T-cell (primary cell): Measurements from ENCODE around the gene NFX1. TPM values are rescaled to one million over a fixed set of nuclear protein-coding genes. Genes with fewer than 3 reads are reported as not detected.

ENCODE experiments used
- ATAC-seq, 4 experiments: fragments of 200-7000 bp in 3 of 4; fragments of 150-1000 bp in 1 of 4; cut with Tn5 transposase; replicated peaks in 1 of 4; 1 replicate in 3 of 4; 2 replicates in 1 of 4; pipeline ENCODE4 v1.10.0; 2021; ENCODE audit warnings: moderate library complexity in 3 of 4, mild to moderate bottlenecking in 2 of 4, moderate number of reproducible peaks in 1 of 4
- CTCF ChIA-PET, 2 donors: fragments of 300-600 bp; sonication (Branson Sonifier 250); formaldehyde crosslinking; loops; one replicate each; lab custom pipeline; 2022; ENCODE audit warnings: antibody characterized with exemption in 2 of 2; lab: Charles Lee
- POLR2A ChIA-PET, 2 donors: fragments of 300-600 bp; sonication (Branson Sonifier 250); formaldehyde crosslinking; loops; one replicate each; lab custom pipeline; 2022; ENCODE audit warnings: antibody characterized with exemption in 2 of 2; lab: Charles Lee
- DNase-seq, 35 experiments: peaks; one replicate each; pipeline versions ENCODE4 v3.0.0 to v3.0.0-alpha.2; 2013 to 2023
- H3K27ac ChIP-seq: one replicate; pipeline ENCODE4 v1.5.1; 2013; ENCODE audit warnings: low read length
- H3K27me3 ChIP-seq, 2 experiments: replicated peaks in 1 of 2; 1 replicate in 1 of 2; 2 replicates in 1 of 2; pipeline versions ENCODE4 v1.6.1 to v1.7.0; 2013; ENCODE audit warnings: low read length in 1 of 2, mixed read lengths in 1 of 2; ENCODE audit not compliant: control insufficient read depth in 2 of 2, insufficient read depth in 2 of 2; ENCODE audit errors: extremely low read depth in 1 of 2
- H3K36me3 ChIP-seq, 2 donors: 1 replicate in 1 of 2; 2 replicates in 1 of 2; pipeline versions ENCODE4 v1.6.1 to v1.7.0; 2013; ENCODE audit warnings: low read length in 1 of 2; ENCODE audit not compliant: control insufficient read depth in 2 of 2, insufficient read depth in 1 of 2; ENCODE audit errors: extremely low read depth in 1 of 2
- H3K4me1 ChIP-seq, 2 experiments: 1 replicate in 1 of 2; 2 replicates in 1 of 2; pipeline versions ENCODE4 v1.6.1 to v1.7.0; 2013; ENCODE audit warnings: low read length in 2 of 2, mixed read lengths in 1 of 2; ENCODE audit not compliant: insufficient read depth in 2 of 2, control insufficient read depth in 1 of 2; ENCODE audit errors: extremely low read depth in 1 of 2
- H3K4me3 ChIP-seq, 2 donors: 1 replicate in 1 of 2; 2 replicates in 1 of 2; pipeline versions ENCODE4 v1.5.1 to v1.7.0; 2013; ENCODE audit warnings: mild to moderate bottlenecking in 2 of 2, low read length in 1 of 2, moderate library complexity in 1 of 2; ENCODE audit not compliant: control insufficient read depth in 1 of 2; ENCODE audit errors: extremely low read depth in 1 of 2
- H3K9me3 ChIP-seq: 2 replicates; pipeline ENCODE4 v1.7.0; 2013
- H3K27ac Mint-ChIP-seq, 2 donors: one replicate each; pipeline ENCODE4 v1.8.0; 2020 to 2021; ENCODE audit warnings: mild to moderate bottlenecking in 2 of 2, mixed read lengths in 2 of 2
- H3K27me3 Mint-ChIP-seq, 2 donors: one replicate each; pipeline ENCODE4 v1.8.0; 2021 to 2022; ENCODE audit warnings: mixed read lengths in 2 of 2
- H3K36me3 Mint-ChIP-seq: one replicate; pipeline ENCODE4 v1.8.0; 2021; ENCODE audit warnings: mixed read lengths
- H3K4me1 Mint-ChIP-seq, 3 donors: one replicate each; pipeline ENCODE4 v1.8.0; 2020 to 2022; ENCODE audit warnings: mixed read lengths in 3 of 3, mild to moderate bottlenecking in 1 of 3
- H3K4me3 Mint-ChIP-seq, 3 donors: one replicate each; pipeline ENCODE4 v1.8.0; 2020 to 2022; ENCODE audit warnings: mild to moderate bottlenecking in 3 of 3, mixed read lengths in 3 of 3, moderate library complexity in 3 of 3
- H3K9me3 Mint-ChIP-seq, 3 donors: one replicate each; pipeline ENCODE4 v1.8.0; 2020 to 2022; ENCODE audit warnings: mixed read lengths in 3 of 3
- WGBS: methylation state at CpG from one replicate; pipeline ENCODE4 v1.1.5; 2013; ENCODE audit warnings: missing lambda C conversion rate; ENCODE audit not compliant: insufficient coverage; 5-methylcytosine and 5-hydroxymethylcytosine counted together
- total RNA-seq, 35 experiments: library from RNA in 6 of 35; stranded (reverse) in 6 of 35; fragments of 120-200 nt in 1 of 35; gene quantifications; one replicate each; pipeline versions ENCODE4 v1.2.1 to v1.2.4 and lab custom pipeline; 2013 to 2026

NFX1 gene
- total RNA-seq, 5 donors from 2014 or later (not counting 1 experiment from before 2014, with no cell fraction given) = 41.5 to 55.8 (median 48.5) TPM

DNA sequence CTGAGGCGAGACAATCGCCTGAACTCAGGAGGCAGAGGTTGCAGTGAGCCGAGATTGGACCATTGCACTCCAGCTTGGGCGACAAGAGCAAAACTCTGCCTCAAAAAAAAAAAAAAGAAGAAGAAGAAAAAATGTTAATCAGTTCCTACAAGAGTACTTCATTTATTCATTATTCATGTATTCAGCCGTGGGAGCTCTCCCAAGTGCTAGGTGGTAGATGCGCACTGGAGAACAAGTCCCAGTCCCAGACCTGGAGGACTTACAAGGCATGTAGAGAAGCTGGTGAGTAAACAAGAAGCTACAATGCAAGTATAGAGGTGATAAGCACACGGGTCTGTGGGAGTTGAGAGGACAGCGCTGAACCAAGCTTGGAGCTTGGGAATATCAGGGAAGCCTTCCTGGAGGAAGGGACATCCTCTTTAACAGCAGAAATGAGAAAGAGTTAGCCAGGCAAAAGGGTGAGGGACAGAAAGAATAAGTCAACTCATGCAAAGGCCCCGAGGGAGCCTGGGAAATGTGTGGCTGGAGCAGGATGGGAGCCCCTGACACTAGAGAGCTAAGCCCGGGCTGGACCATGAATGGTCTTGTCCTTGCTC is 129.5 kb downstream of the NFX1 start:
- no peak for DNase-seq
- no peaks in the 10 kb centered on the region for H3K9me3 Mint-ChIP-seq
- ATAC-seq = no peak
- H3K36me3 Mint-ChIP-seq = no peaks in the 10 kb centered on the region
- peaks cover 24 to 41% of the 10 kb centered on the region in 2 experiments for H3K4me1 ChIP-seq
- H3K9me3 ChIP-seq = no peaks in the 10 kb centered on the region
- H3K27me3 Mint-ChIP-seq = no peaks in the 10 kb centered on the region
- H3K27ac Mint-ChIP-seq = peak overlapping the region; percentile 24 to 76
- peaks cover 43 to 49% (median 43%) of the 10 kb centered on the region in 3 donors for H3K4me1 Mint-ChIP-seq
- H3K36me3 ChIP-seq = no peaks in the 10 kb centered on the region
- no peak overlapping the region for H3K27ac ChIP-seq
- CTCF ChIA-PET = interaction anchor here (0.7 to 2.1 kb wide), 3 partner anchors 18 to 47 kb away, joined by 5 to 6 read pairs (median 5); no protein-coding TSS in a partner anchor
- no peak overlapping the region for H3K4me3 Mint-ChIP-seq
- POLR2A ChIA-PET = interaction anchor here (0.5 to 0.6 kb wide), 2 partner anchors 10 to 71 kb away, joined by 3 read pairs; no protein-coding TSS in a partner anchor
- H3K27me3 ChIP-seq = no peaks in the 10 kb centered on the region
- H3K4me3 ChIP-seq = no peak overlapping the region
- 90% methylated on average over 3 of the region's 10 CpGs for WGBS

Other genes with a start within 250 kb of the NFX1 start
- 10 to 100 TPM; 22.6 to 25.5 (median 24.4) TPM for gene SMU1, start 213.8 kb upstream of the NFX1 start, total RNA-seq
- 10 to 100 TPM; 33.2 to 85.3 (median 44.1) TPM for gene B4GALT1, start 123.2 kb upstream of the NFX1 start, total RNA-seq
- not detected for gene SPINK4, start 50.3 kb upstream of the NFX1 start, total RNA-seq
- 10 to 100 TPM; 59.4 to 69.9 (median 62.4) TPM for gene BAG1, start 25.8 kb upstream of the NFX1 start, total RNA-seq
- gene CHMP5, start 25.5 kb upstream of the NFX1 start, total RNA-seq = 10 to 100 TPM; 20.5 to 32.1 (median 30.8) TPM
- 1 to 10 TPM in 1 of 5 donors, under 1 TPM in 4; 0.20 to 1.4 (median 0.44) TPM for gene AQP7, start 112.1 kb downstream of the NFX1 start, total RNA-seq
- 100 to 1,000 TPM in 3 of 5 donors, 10 to 100 TPM in 2; 85.7 to 130 (median 111) TPM for gene AQP3, start 157.1 kb downstream of the NFX1 start, total RNA-seq
- gene NOL6, start 183.4 kb downstream of the NFX1 start, total RNA-seq = 10 to 100 TPM; 35.1 to 57.6 (median 47.1) TPM
- 1 to 10 TPM in 3 of 5 donors, under 1 TPM in 1, not detected in 1; 0.76 to 2.6 (median 1.9) TPM for gene ANKRD18B, start 233.7 kb downstream of the NFX1 start, total RNA-seq